Naive thymus-derived CD4-positive, alpha-beta T cell (primary cell): ENCODE measurements around the gene RAB29. TPM values are rescaled to one million over a fixed set of nuclear protein-coding genes. Genes with fewer than 3 reads are reported as not detected.

Source experiments
- ATAC-seq: fragments of 150-1000 bp; cut with Tn5 transposase; 2 replicates; pipeline ENCODE4 v1.10.0; 2021; ENCODE audit warnings: mild to moderate bottlenecking, moderate library complexity
- CTCF ChIA-PET: fragments of 350-600 bp; sonication (Branson Sonifier 250); formaldehyde crosslinking; loops from one replicate; lab custom pipeline; 2021; ENCODE audit warnings: antibody characterized with exemption; lab: Charles Lee
- POLR2A ChIA-PET: fragments of 350-600 bp; sonication (Branson Sonifier 250); formaldehyde crosslinking; loops from one replicate; lab custom pipeline; 2021; ENCODE audit warnings: antibody characterized with exemption, inconsistent platforms; lab: Charles Lee
- DNase-seq, 9 donors: peaks; one replicate each; pipeline versions ENCODE4 v3.0.0 to v3.0.0-alpha.2; 2020 to 2022; ENCODE audit warnings: mixed read lengths in 1 of 9
- H3K27ac ChIP-seq: one replicate; pipeline ENCODE4 v1.7.0; 2013; ENCODE audit warnings: mild to moderate bottlenecking, low read depth, low read length, moderate library complexity
- H3K27me3 ChIP-seq, 2 donors: one replicate each; pipeline ENCODE4 v1.7.0; 2013; ENCODE audit warnings: low read length in 2 of 2, mild to moderate bottlenecking in 2 of 2, moderate library complexity in 2 of 2; ENCODE audit not compliant: control insufficient read depth in 2 of 2, insufficient read depth in 2 of 2
- H3K36me3 ChIP-seq, 3 experiments: 1 replicate in 2 of 3; 2 replicates in 1 of 3; pipeline ENCODE4 v1.7.0; 2013; ENCODE audit warnings: low read length in 3 of 3, mild to moderate bottlenecking in 3 of 3, moderate library complexity in 1 of 3; ENCODE audit not compliant: insufficient read depth in 3 of 3, control insufficient read depth in 2 of 3
- H3K4me1 ChIP-seq, 2 donors: one replicate each; pipeline ENCODE4 v1.7.0; 2013; ENCODE audit warnings: low read length in 2 of 2, mild to moderate bottlenecking in 2 of 2, moderate library complexity in 1 of 2; ENCODE audit not compliant: control insufficient read depth in 2 of 2, insufficient read depth in 2 of 2
- H3K4me3 ChIP-seq: 2 replicates; pipeline ENCODE4 v1.7.0; 2013; ENCODE audit warnings: mild to moderate bottlenecking, low read length
- H3K9me3 ChIP-seq, 3 experiments: 1 replicate in 2 of 3; 2 replicates in 1 of 3; pipeline ENCODE4 v1.7.0; 2013; ENCODE audit warnings: low read length in 3 of 3; ENCODE audit not compliant: control insufficient read depth in 2 of 3
- H3K27ac Mint-ChIP-seq, 9 donors: one replicate each; pipeline ENCODE4 v1.8.0; 2020 to 2022; ENCODE audit warnings: mixed read lengths in 9 of 9, mild to moderate bottlenecking in 8 of 9, moderate library complexity in 5 of 9, inconsistent platforms in 2 of 9
- H3K27me3 Mint-ChIP-seq, 5 donors: one replicate each; pipeline ENCODE4 v1.8.0; 2021 to 2022; ENCODE audit warnings: mixed read lengths in 5 of 5, mild to moderate bottlenecking in 1 of 5
- H3K36me3 Mint-ChIP-seq, 5 donors: one replicate each; pipeline ENCODE4 v1.8.0; 2020 to 2022; ENCODE audit warnings: mixed read lengths in 5 of 5, mild to moderate bottlenecking in 3 of 5, inconsistent platforms in 1 of 5
- H3K4me1 Mint-ChIP-seq, 7 donors: one replicate each; pipeline ENCODE4 v1.8.0; 2020 to 2022; ENCODE audit warnings: mixed read lengths in 7 of 7, mild to moderate bottlenecking in 3 of 7, inconsistent platforms in 1 of 7
- H3K4me3 Mint-ChIP-seq, 10 donors: one replicate each; pipeline ENCODE4 v1.8.0; 2020 to 2022; ENCODE audit warnings: mild to moderate bottlenecking in 10 of 10, mixed read lengths in 10 of 10, moderate library complexity in 6 of 10, inconsistent platforms in 2 of 10
- H3K9me3 Mint-ChIP-seq, 11 donors: one replicate each; pipeline ENCODE4 v1.8.0; 2020 to 2022; ENCODE audit warnings: mixed read lengths in 11 of 11, mild to moderate bottlenecking in 4 of 11, inconsistent platforms in 1 of 11, moderate library complexity in 1 of 11
- intact Hi-C, 2 donors: fragments of 100-400 bp; cut with micrococcal nuclease; formaldehyde crosslinking; loops; one replicate each; pipeline ENCODE4 v1.15.1; 2023
- polyA plus RNA-seq, 2 donors: library from polyadenylated mRNA; unstranded; fragments of 300-500 nt; fragmentation: Illumina TruSeq; gene quantifications; one replicate each; pipeline ENCODE4 v1.2.3, GENCODE V29; 2021
- total RNA-seq, 6 experiments: library from RNA in 5 of 6; stranded (reverse) in 5 of 6; gene quantifications; 1 replicate in 5 of 6; 2 replicates in 1 of 6; pipeline ENCODE4 v1.2.3 and lab custom pipeline; 2021 to 2026

The RAB29 gene
- total and polyA plus RNA-seq, 7 experiments from 2014 or later: 23.9 to 76.6 (median 48.1) TPM

DNA sequence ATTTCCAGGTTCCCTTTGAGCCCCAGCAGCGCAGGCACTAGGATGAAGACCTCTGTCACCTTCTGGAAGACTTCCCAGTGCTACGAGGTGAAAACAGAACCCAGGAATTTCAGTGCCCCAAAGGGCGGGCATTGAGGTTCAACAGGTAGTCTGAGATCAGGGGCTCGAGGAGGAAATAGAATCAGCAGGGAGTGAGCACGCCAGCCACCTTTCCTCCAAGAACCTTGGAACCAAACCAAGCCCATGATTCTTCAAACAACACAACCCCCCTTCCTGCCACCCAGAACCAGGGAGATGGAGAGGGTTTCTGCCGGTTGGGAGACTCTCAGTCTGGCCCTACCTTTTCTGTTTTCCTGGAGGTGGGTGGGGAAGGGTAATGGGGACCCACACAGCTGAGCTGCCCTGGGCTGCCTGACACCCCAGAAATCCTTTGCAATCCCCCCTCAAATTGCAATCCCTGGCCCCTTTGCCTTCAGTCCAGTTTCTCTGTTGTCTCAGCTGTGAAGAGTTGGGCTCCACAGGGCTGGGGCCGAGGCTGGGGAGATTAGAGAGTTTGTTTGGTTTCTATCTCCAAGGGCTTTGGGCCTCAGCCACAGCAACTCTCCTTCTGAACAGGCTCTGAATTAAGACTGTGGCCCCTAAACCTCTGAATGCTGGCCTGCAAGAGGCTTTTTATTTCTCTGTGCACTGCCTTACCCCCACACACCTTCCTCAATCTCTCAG lies 25.9 kb upstream of the RAB29 start:
- no peak for DNase-seq
- Mint-ChIP-seq H3K36me3 (peaks cover 0 to 35% (median 12%) of the 10 kb centered on the region in 5 donors), H3K27me3 (no peaks in the 10 kb centered on the region), H3K4me3 (no peak overlapping the region), H3K27ac (peak overlapping the region in 6 of 9 donors; percentile 18 to 76 (median 65)), H3K4me1 (peaks cover 25 to 43% (median 38%) of the 10 kb centered on the region in 7 donors), H3K9me3 (no peaks in the 10 kb centered on the region)
- intact Hi-C loops: no loop called here
- H3K9me3 ChIP-seq: no peaks in the 10 kb centered on the region
- peaks cover 18 to 22% of the 10 kb centered on the region in 2 donors for H3K4me1 ChIP-seq
- POLR2A ChIA-PET: interaction anchor here (0.8 to 0.9 kb wide), 2 partner anchors 11 to 26 kb away, joined by 3 to 4 read pairs; partner anchors contain the start of gene RAB29
- ATAC-seq: no peak
- H3K27ac ChIP-seq: no peak overlapping the region
- peaks cover 0 to 48% (median 0%) of the 10 kb centered on the region in 3 experiments for H3K36me3 ChIP-seq
- no peak overlapping the region for H3K4me3 ChIP-seq
- H3K27me3 ChIP-seq: no peaks in the 10 kb centered on the region
- CTCF ChIA-PET: interaction anchor here (0.6 to 1.0 kb wide), 2 partner anchors 9 to 500 kb away, joined by 3 read pairs; no protein-coding TSS in a partner anchor

DNA sequence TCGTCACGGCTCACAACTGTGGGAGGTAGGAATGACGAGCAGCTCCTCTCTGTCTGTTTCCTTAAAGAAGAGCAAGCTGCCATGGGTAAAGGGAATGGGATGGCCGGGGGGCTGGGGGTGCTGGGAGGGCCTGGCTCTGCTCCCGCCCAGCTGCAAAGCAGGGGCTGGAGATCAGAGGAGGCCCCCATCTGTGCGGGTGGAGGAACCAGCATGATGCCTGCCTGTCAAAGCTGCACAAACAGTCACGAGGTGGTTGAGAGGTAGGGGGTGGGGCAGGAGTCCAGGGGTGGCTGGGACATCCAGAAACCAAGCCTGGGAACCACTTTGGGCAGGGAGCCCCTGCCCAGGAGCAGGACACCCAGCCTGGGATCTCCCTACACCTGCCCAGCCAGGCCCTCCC lies 25.1 kb upstream of the RAB29 start:
- H3K4me3 ChIP-seq: no peak overlapping the region
- H3K27me3 ChIP-seq: no peaks in the 10 kb centered on the region
- POLR2A ChIA-PET: no interaction called here
- H3K36me3 Mint-ChIP-seq: peaks cover 0 to 39% (median 12%) of the 10 kb centered on the region in 5 donors
- H3K4me1 ChIP-seq: peaks cover 11 to 15% of the 10 kb centered on the region in 2 donors
- ATAC-seq (no peak), DNase-seq (no peak)
- H3K27me3 Mint-ChIP-seq: no peaks in the 10 kb centered on the region
- no peaks in the 10 kb centered on the region for H3K9me3 Mint-ChIP-seq
- no peak overlapping the region for H3K27ac Mint-ChIP-seq
- CTCF ChIA-PET: interaction anchor here (1.1 to 1.2 kb wide), 2 partner anchors 9 to 177 kb away, joined by 4 to 5 read pairs; no protein-coding TSS in a partner anchor
- peaks cover 18 to 36% (median 31%) of the 10 kb centered on the region in 7 donors for H3K4me1 Mint-ChIP-seq
- H3K4me3 Mint-ChIP-seq: no peak overlapping the region
- H3K36me3 ChIP-seq: peaks cover 0 to 55% (median 0%) of the 10 kb centered on the region in 3 experiments
- H3K27ac ChIP-seq: no peak overlapping the region
- intact Hi-C loops: no loop called here
- no peaks in the 10 kb centered on the region for H3K9me3 ChIP-seq

DNA sequence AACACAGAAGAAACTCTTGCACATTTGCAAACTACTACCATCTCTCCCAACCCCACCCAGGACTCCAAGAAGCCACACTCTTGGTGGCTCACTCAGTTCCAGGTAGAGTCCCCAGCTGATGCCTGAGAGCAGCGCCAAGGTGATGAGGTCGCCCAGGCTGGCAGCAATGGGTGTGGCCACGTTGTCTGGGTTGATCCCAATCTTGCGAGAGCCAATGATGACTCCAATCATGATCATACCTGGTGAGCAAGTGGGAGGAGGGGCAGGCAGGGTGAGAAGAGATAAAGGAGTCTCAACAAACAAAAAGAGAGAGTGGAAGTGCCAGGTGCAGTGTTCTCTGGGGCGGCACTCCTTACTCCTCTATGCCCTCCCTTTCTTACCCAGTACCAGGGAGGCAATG lies 23.3 kb upstream of the RAB29 start:
- H3K4me3 Mint-ChIP-seq: no peak overlapping the region
- peak overlapping the region in 5 of 9 donors; percentile 3 to 76 (median 60) for H3K27ac Mint-ChIP-seq
- DNase-seq (no peak), ATAC-seq (no peak)
- Histone ChIP-seq H3K4me3 (no peak overlapping the region), H3K36me3 (peaks cover 0 to 69% (median 0%) of the 10 kb centered on the region in 3 experiments), H3K4me1 (no peaks in the 10 kb centered on the region), H3K27ac (no peak overlapping the region), H3K27me3 (no peaks in the 10 kb centered on the region), H3K9me3 (no peaks in the 10 kb centered on the region)
- H3K36me3 Mint-ChIP-seq: peaks cover 3 to 45% (median 12%) of the 10 kb centered on the region in 5 donors
- H3K4me1 Mint-ChIP-seq: peaks cover 6 to 18% (median 12%) of the 10 kb centered on the region in 7 donors
- CTCF ChIA-PET: interaction anchor here (1.2 kb wide), 1 partner anchor 50 kb away, joined by 3 read pairs; no protein-coding TSS in a partner anchor
- intact Hi-C loops: no loop called here
- POLR2A ChIA-PET: no interaction called here
- H3K9me3 Mint-ChIP-seq: no peaks in the 10 kb centered on the region
- H3K27me3 Mint-ChIP-seq: no peaks in the 10 kb centered on the region

DNA sequence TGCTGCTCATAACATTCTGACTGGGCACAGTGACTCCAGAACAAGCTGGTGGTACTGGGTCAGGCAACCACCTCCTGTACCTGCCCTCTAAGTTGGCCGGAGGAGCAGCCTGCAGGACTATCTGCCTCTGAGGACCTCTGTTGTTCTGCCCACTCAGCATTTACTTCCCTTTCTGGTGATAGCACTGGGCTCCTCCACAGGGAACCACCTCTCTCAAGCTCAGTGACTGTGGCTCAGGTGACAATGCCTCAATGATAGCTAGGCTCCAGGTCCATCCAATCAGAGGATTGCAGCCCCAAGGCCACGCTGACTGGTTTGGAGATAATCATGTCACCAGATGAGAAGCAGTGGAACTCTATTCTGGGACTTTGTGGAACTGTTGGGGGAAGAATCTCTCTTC lies 21.9 kb upstream of the RAB29 start:
- ATAC-seq (no peak), DNase-seq (no peak)
- Histone ChIP-seq H3K27me3 (no peaks in the 10 kb centered on the region), H3K4me3 (no peak overlapping the region), H3K27ac (no peak overlapping the region), H3K36me3 (peaks cover 0 to 82% (median 0%) of the 10 kb centered on the region in 3 experiments), H3K4me1 (no peaks in the 10 kb centered on the region), H3K9me3 (no peaks in the 10 kb centered on the region)
- ChIA-PET CTCF (no interaction called here), POLR2A (no interaction called here)
- Mint-ChIP-seq H3K4me3 (no peak overlapping the region), H3K36me3 (peaks cover 3 to 48% (median 12%) of the 10 kb centered on the region in 5 donors), H3K27ac (peak overlapping the region in 1 of 9 donors; percentile 20), H3K9me3 (no peaks in the 10 kb centered on the region), H3K4me1 (peaks cover 5 to 9% (median 8%) of the 10 kb centered on the region in 7 donors), H3K27me3 (no peaks in the 10 kb centered on the region)
- intact Hi-C loops: no loop called here

DNA sequence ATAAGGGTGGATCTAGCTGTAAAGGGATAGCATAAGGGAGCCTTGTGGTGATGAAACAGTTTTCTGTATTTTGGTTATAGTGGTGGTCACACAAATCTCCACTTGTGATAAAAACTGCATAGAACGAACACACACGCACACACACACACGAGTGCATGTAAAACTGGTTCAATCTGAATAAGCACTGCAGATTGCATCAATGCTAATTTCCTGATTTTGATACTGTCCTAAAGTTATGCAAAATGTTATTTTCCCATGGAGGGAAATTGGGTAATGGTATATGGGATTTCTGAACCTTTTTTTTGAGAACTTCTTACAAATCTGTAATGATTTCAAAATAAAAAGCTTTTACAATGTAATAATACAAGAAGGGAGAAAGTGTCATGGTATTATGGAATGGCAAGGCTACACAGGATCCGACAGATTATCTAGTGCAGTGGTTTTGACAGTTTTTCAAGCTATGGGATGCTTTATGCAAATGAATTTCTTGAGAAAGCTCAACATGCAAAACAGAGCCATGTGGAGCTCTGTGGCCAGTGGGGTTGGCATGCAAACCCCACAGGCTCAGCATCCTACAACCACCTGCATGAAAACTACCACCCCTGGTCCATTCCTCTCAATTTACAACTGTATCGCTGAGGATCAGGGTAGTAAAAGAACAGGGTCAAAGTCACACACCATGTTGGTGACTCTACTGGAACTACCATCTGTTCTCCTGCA lies 18.9 kb upstream of the RAB29 start:
- Mint-ChIP-seq H3K9me3 (no peaks in the 10 kb centered on the region), H3K27ac (peak overlapping the region in 2 of 9 donors; percentile 9 to 18), H3K4me1 (peaks cover 0 to 7% (median 0%) of the 10 kb centered on the region in 7 donors), H3K27me3 (no peaks in the 10 kb centered on the region), H3K4me3 (no peak overlapping the region), H3K36me3 (peaks cover 4 to 60% (median 16%) of the 10 kb centered on the region in 5 donors)
- DNase-seq: no peak
- Histone ChIP-seq H3K36me3 (peaks cover 0 to 92% (median 0%) of the 10 kb centered on the region in 3 experiments), H3K27ac (no peak overlapping the region), H3K27me3 (no peaks in the 10 kb centered on the region), H3K4me3 (no peak overlapping the region), H3K4me1 (no peaks in the 10 kb centered on the region), H3K9me3 (no peaks in the 10 kb centered on the region)
- ChIA-PET POLR2A (interaction anchor here (1.1 kb wide), 1 partner anchor 16 kb away, joined by 3 read pairs; no protein-coding TSS in a partner anchor), CTCF (interaction anchor here (0.5 to 7.3 kb wide), 5 partner anchors 17 to 327 kb away, joined by 3 to 169 read pairs (median 3); no protein-coding TSS in a partner anchor)
- no peak for ATAC-seq
- intact Hi-C loops: no loop called here

DNA sequence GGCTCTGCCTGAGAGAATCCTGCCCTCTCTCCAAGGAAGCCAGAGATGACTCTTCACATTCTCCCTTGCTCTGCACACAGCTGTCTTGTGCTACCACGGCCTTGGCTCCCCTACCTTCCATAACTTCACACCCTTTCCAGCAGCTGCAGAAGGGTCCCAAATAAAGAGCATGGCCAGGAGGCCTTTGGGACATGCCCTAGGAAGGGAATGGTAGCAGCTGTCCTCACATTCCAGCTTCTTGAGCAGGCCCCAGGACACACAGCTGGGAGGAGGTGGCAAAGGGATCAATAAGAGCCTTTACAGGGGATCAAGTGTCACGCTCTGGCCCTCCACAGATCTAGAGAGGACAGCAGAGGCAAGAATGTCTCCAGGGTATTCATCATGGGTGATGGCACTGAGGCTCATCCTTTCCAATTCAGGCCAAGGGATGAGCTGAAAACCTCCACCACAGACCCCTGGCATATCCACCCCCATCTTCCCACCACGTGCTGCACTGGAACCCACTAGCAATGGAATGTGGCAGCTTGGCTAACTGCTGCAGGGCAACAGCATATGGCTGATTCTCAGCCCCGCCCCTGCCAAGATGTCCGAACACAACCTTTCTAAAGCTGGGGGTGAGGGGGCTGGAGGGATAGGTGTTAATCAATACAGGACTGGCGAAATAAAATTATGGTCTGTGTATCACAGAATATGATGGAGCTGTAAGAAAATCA lies 17.8 kb upstream of the RAB29 start:
- ChIA-PET POLR2A (interaction anchor here (1.7 kb wide), 1 partner anchor 18 kb away, joined by 6 read pairs; no protein-coding TSS in a partner anchor), CTCF (interaction anchor here (0.5 to 7.3 kb wide), 9 partner anchors 18 to 328 kb away, joined by 3 to 169 read pairs (median 5); no protein-coding TSS in a partner anchor)
- Mint-ChIP-seq H3K36me3 (peaks cover 4 to 51% (median 10%) of the 10 kb centered on the region in 5 donors), H3K4me1 (peaks cover 0 to 5% (median 0%) of the 10 kb centered on the region in 7 donors), H3K27me3 (no peaks in the 10 kb centered on the region), H3K4me3 (no peak overlapping the region), H3K9me3 (no peaks in the 10 kb centered on the region), H3K27ac (peak overlapping the region in 2 of 9 donors; percentile 9 to 70)
- Histone ChIP-seq H3K36me3 (peaks cover 0 to 83% (median 0%) of the 10 kb centered on the region in 3 experiments), H3K27ac (no peak overlapping the region), H3K4me1 (no peaks in the 10 kb centered on the region), H3K9me3 (no peaks in the 10 kb centered on the region), H3K27me3 (no peaks in the 10 kb centered on the region), H3K4me3 (no peak overlapping the region)
- DNase-seq (no peak), ATAC-seq (no peak)
- intact Hi-C loops: no loop called here
